ENCODE results near the gene SLC9A2.
A peak's percentile ranks its signal among the peaks of the same experiment; 100 is the strongest.

SLC9A2 gene

DNA sequence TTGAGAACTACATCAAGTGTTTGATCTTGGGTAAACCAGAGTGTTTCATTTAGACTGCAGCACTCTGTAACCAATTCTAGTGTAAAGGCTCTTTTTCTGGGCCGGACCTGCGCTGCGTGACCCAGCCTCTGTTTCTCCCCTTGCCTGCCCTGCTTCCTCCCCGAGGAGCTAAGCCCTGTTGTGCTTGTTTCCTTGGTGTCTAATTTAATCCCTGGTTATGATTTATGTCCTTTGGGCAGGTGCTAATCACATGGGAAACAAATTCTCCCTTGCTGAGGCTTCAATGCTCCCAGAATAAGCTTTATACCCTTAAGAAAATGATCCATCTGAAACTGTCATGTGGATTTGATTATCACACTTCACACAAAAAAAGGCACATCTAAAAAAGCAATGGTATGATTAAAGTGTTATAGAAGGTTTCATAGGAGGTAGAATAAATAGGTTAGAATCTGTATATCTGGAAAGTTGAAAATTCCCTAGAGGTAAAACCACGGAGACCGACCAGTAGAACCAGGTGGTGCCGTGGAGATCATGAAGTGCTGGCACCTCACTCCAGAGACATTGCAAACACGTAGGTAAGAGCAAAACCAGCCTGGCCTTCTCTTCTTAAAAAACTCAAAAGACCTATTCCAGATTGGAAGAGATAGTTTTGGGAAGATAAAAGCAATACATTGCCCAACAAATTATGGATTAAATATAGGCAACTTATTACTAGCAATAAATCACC lies 31.0 kb upstream of the SLC9A2 start:
- DNase-seq (ENCODE audit: low read depth) = no peak
- TF ChIP-seq, protein P1, sequence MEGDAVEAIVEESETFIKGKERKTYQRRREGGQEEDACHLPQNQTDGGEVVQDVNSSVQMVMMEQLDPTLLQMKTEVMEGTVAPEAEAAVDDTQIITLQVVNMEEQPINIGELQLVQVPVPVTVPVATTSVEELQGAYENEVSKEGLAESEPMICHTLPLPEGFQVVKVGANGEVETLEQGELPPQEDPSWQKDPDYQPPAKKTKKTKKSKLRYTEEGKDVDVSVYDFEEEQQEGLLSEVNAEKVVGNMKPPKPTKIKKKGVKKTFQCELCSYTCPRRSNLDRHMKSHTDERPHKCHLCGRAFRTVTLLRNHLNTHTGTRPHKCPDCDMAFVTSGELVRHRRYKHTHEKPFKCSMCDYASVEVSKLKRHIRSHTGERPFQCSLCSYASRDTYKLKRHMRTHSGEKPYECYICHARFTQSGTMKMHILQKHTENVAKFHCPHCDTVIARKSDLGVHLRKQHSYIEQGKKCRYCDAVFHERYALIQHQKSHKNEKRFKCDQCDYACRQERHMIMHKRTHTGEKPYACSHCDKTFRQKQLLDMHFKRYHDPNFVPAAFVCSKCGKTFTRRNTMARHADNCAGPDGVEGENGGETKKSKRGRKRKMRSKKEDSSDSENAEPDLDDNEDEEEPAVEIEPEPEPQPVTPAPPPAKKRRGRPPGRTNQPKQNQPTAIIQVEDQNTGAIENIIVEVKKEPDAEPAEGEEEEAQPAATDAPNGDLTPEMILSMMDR (IDR thresholded peaks at IDR 0.05; ENCODE audit: control insufficient read depth, extremely low read depth, insufficient read depth) = no peak
- H3K4me3 ChIP-seq (ENCODE audit: low read depth, low read length) = no peak overlapping the region

DNA sequence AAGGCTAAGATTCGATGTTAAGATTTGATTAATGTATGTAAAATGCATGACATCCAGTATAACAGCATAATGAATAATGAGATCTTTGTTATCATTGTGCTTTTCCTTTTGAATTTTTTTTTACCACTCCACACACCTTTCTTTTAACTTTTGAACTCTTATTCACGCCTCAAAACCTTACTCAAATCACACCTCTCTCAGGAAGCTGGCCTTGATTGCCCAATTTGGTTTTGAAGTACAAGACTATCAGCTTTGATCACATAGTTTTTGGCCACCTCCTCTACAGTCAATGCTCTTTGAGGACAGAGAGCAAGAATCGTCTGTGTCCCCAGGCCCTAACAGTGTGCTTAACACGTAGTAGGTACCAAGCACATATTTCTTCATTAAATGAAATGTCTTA lies 29.9 kb upstream of the SLC9A2 start:
- no peak overlapping the region for H3K4me3 ChIP-seq (ENCODE audit: low read depth, low read length)
- DNase-seq (ENCODE audit: low read depth) = no peak
- TF ChIP-seq, protein P1 (IDR thresholded peaks at IDR 0.05; ENCODE audit: control insufficient read depth, extremely low read depth, insufficient read depth) = no peak

DNA sequence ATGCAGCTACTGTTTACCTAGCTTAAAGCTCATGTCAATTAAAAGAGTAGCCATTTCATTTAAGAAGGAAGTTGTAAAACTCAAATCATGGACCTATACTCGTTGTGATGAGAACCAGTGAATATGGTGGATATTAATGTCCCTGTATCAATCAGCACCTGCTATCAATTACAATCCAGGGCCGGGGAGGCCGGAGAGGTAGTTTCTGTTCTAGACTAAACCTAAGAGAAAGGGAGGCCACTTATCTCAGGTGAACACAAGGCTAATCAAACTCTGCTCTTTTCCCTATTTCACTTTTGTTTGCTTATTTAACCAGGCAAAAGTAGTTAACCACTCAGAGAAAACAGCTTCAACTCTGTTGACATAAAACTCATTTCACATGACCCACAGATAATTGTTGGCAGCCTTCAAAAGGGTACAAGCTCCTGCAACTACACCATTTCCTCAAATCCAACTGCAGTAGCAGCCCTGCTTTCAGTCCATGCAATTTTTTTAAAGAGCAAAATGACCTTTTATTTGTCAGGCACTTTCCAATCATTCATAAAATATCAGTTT lies 27.8 kb upstream of the SLC9A2 start:
- DNase-seq (ENCODE audit: low read depth) = no peak
- H3K4me3 ChIP-seq (ENCODE audit: low read depth, low read length) = no peak overlapping the region
- TF ChIP-seq, protein P1 (IDR thresholded peaks at IDR 0.05; ENCODE audit: control insufficient read depth, extremely low read depth, insufficient read depth) = no peak

DNA sequence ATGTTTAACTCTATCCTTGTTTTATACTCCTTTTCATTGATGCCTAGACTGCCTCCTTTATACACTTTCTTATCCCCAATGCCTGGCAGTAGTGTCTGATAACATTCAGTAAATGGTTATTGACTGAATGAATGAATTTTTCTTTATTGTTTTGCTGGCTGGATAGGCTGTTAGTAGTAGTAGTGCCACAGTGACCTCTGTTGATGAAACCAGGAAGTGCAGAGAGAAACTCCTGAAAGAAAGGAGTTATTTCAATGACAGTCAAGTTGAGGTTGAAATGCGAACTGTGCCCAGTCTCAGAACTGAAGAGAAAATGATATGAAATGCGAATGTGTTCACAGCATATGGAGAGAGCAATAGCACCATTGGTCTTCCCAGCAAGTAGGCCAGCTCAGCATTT lies 26.8 kb upstream of the SLC9A2 start:
- no peak overlapping the region for H3K4me3 ChIP-seq (ENCODE audit: low read depth, low read length)
- DNase-seq (ENCODE audit: low read depth) = no peak
- TF ChIP-seq, protein P1 (IDR thresholded peaks at IDR 0.05; ENCODE audit: control insufficient read depth, extremely low read depth, insufficient read depth) = peak; percentile 27

DNA sequence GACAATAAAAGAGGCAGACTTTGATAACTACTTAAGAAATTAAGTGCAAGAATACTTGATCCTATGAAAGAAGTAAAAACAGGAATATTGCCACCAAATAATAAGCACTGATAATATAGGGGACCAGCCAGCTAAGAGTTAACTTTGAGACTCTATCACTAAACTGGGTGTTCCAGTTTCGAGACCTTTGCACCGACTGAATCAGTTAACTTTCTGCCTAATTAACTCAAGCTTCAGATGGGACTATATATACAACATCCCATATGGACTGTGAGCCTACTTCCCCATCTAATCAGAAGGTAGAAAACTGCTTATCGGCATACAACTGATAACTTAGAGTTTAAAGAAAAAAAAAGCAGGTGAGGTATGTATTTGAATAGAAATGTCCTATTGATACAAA lies 25.8 kb upstream of the SLC9A2 start:
- H3K4me3 ChIP-seq (ENCODE audit: low read depth, low read length) = no peak overlapping the region
- no peak for DNase-seq (ENCODE audit: low read depth)
- TF ChIP-seq, protein P1 (IDR thresholded peaks at IDR 0.05; ENCODE audit: control insufficient read depth, extremely low read depth, insufficient read depth) = no peak

- H3K4me3 ChIP-seq (ENCODE audit: low read depth, low read length) = no peak overlapping the region
- TF ChIP-seq, protein P1 (IDR thresholded peaks at IDR 0.05; ENCODE audit: control insufficient read depth, extremely low read depth, insufficient read depth) = no peak
Measured at GRCh38 chr2:102594445-102595016, 24.8 kb upstream of the SLC9A2 start.

More at GRCh38 chr2:102594445-102595016, 24.8 kb upstream of the SLC9A2 start:
- no peak for DNase-seq (ENCODE audit: low read depth)

Measured in LNCaP clone FGC (cell line).